Neural progenitor cell (in vitro differentiated cells): ENCODE measurements around the gene KRTAP4-4. TPM values are rescaled to one million over a fixed set of nuclear protein-coding genes. Genes with fewer than 3 reads are reported as not detected.

Experiments
- DNase-seq: peaks from one replicate; pipeline ENCODE4 v3.0.0-alpha.2; 2016; ENCODE audit warnings: low spot score
- H2AFZ ChIP-seq: fragments of 200-600 bp; sonication (generic); replicated peaks from 2 replicates; pipeline ENCODE4 v1.6.1; 2016; ENCODE audit warnings: antibody characterized with exemption
- H3F3A ChIP-seq: fragments of 200-600 bp; sonication (generic); 2 replicates; pipeline ENCODE4 v1.6.1; 2016; ENCODE audit warnings: antibody characterized with exemption, low read depth
- H3K27ac ChIP-seq: fragments of 200-600 bp; sonication (generic); 2 replicates; pipeline ENCODE4 v1.5.1; 2016; ENCODE audit warnings: mild to moderate bottlenecking
- H3K27me3 ChIP-seq: fragments of 200-600 bp; sonication (generic); 2 replicates; pipeline ENCODE4 v1.6.1; 2016; ENCODE audit warnings: mild to moderate bottlenecking, moderate library complexity
- H3K36me3 ChIP-seq: fragments of 200-600 bp; sonication (generic); 2 replicates; pipeline ENCODE4 v1.5.1; 2016
- H3K4me1 ChIP-seq: fragments of 200-600 bp; sonication (generic); 2 replicates; pipeline ENCODE4 v1.6.1; 2016; ENCODE audit warnings: mixed run types
- H3K4me2 ChIP-seq: fragments of 200-600 bp; sonication (generic); 2 replicates; pipeline ENCODE4 v1.6.1; 2016
- H3K4me3 ChIP-seq: fragments of 200-600 bp; sonication (generic); 2 replicates; pipeline ENCODE4 v1.5.1; 2016
- H3K79me2 ChIP-seq: fragments of 200-600 bp; sonication (generic); 2 replicates; pipeline ENCODE4 v1.6.1; 2016; ENCODE audit warnings: low read depth
- H3K9ac ChIP-seq: fragments of 200-600 bp; sonication (generic); 2 replicates; pipeline ENCODE4 v1.6.1; 2016
- H3K9me3 ChIP-seq: fragments of 200-600 bp; sonication (generic); 2 replicates; pipeline ENCODE4 v1.5.1; 2016; ENCODE audit warnings: low read depth
- H4K20me1 ChIP-seq: fragments of 200-600 bp; sonication (generic); 2 replicates; pipeline ENCODE4 v1.6.1; 2016; ENCODE audit warnings: low read depth
- H3K27ac Mint-ChIP-seq: 3 replicates; pipeline ENCODE4 v1.8.0; 2021; ENCODE audit warnings: mixed read lengths
- H3K27me3 Mint-ChIP-seq: 2 replicates; pipeline ENCODE4 v1.8.0; 2022; ENCODE audit warnings: low read depth, mild to moderate bottlenecking, inconsistent platforms, moderate library complexity, mixed read lengths; ENCODE audit not compliant: insufficient read depth
- H3K36me3 Mint-ChIP-seq: 3 replicates; pipeline ENCODE4 v1.8.0; 2021; ENCODE audit warnings: mixed read lengths
- H3K4me1 Mint-ChIP-seq: 3 replicates; pipeline ENCODE4 v1.8.0; 2021; ENCODE audit warnings: mixed read lengths
- H3K4me3 Mint-ChIP-seq: 3 replicates; pipeline ENCODE4 v1.8.0; 2021; ENCODE audit warnings: mild to moderate bottlenecking, moderate library complexity, mixed read lengths
- H3K9me3 Mint-ChIP-seq: 3 replicates; pipeline ENCODE4 v1.8.0; 2020; ENCODE audit warnings: mixed read lengths
- EZH2 ChIP-seq: fragments of 200-600 bp; sonication (generic); IDR thresholded peaks from 2 replicates; pipeline ENCODE4 v1.6.1; 2017; ENCODE audit warnings: antibody characterized with exemption, mild to moderate bottlenecking, moderate library complexity
- EZH2phosphoT487 ChIP-seq: fragments of 200-600 bp; sonication (generic); IDR thresholded peaks from 2 replicates; pipeline ENCODE4 v1.6.1; 2017; ENCODE audit warnings: antibody characterized with exemption
- total RNA-seq: library from RNA; depleted of rRNA; stranded (reverse); fragments of >200 nt; gene quantifications from 2 replicates; pipeline ENCODE4 v1.2.3, GENCODE V29; 2015; ENCODE audit warnings: low replicate concordance
- TF ChIP-seq, protein P1 (sequence below): fragments of 200-600 bp; sonication (generic); IDR thresholded peaks from 2 replicates; pipeline ENCODE4 v1.5.1; 2017; ENCODE audit warnings: antibody characterized with exemption, mild to moderate bottlenecking

Gene KRTAP4-4
- total RNA-seq, 1 donor from 2014 or later: not detected

DNA sequence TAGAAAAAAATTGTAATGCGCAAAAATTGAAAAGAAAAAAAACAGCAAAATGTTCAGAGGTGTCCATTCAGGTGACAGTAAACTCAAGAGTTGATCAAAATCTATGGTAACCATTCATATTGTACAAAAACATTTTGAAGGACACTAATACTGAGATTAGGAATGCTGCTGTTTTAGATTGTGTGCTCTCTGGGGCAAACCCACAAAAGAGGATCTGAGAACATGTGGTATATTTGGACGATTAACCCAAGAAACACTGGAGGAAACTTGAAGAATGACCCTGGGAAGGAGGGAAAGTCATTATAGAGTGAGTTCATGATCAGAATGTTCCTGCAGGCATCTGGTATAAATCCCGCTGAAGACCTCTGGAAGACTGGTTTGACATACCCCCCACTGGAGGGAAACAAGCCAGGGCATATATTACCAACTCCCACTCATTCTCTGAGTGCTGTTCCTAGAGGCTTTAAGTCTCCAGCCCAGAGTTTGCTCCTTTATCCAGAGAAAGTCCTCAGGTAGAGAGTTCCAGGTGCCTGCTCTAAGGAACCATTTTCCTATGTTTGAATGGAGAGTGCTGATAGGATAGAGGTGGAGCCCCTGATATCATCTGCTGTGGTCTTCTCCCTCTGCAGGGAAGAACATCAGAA, 16.3 kb upstream of the KRTAP4-4 start:
- no peaks in the 10 kb centered on the region for H3K27me3 Mint-ChIP-seq
- H3K4me3 ChIP-seq: no peak overlapping the region
- H3K4me2 ChIP-seq: no peak overlapping the region
- H3K4me3 Mint-ChIP-seq: no peak overlapping the region
- no peaks in the 10 kb centered on the region for H3K4me1 Mint-ChIP-seq
- no peaks in the 10 kb centered on the region for H3K4me1 ChIP-seq
- no peak for DNase-seq
- H2AFZ ChIP-seq: no peak overlapping the region
- no peak overlapping the region for H3K27ac Mint-ChIP-seq
- TF ChIP-seq EZH2phosphoT487 (no peak), EZH2 (no peak)
- TF ChIP-seq, protein P1, sequence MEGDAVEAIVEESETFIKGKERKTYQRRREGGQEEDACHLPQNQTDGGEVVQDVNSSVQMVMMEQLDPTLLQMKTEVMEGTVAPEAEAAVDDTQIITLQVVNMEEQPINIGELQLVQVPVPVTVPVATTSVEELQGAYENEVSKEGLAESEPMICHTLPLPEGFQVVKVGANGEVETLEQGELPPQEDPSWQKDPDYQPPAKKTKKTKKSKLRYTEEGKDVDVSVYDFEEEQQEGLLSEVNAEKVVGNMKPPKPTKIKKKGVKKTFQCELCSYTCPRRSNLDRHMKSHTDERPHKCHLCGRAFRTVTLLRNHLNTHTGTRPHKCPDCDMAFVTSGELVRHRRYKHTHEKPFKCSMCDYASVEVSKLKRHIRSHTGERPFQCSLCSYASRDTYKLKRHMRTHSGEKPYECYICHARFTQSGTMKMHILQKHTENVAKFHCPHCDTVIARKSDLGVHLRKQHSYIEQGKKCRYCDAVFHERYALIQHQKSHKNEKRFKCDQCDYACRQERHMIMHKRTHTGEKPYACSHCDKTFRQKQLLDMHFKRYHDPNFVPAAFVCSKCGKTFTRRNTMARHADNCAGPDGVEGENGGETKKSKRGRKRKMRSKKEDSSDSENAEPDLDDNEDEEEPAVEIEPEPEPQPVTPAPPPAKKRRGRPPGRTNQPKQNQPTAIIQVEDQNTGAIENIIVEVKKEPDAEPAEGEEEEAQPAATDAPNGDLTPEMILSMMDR: no peak
- no peaks in the 10 kb centered on the region for H3K9me3 Mint-ChIP-seq
- H3K9ac ChIP-seq: no peak overlapping the region
- H3K36me3 ChIP-seq: no peaks in the 10 kb centered on the region
- H3K9me3 ChIP-seq: no peaks in the 10 kb centered on the region
- no peaks in the 10 kb centered on the region for H3F3A ChIP-seq
- no peaks in the 10 kb centered on the region for H3K79me2 ChIP-seq
- no peaks in the 10 kb centered on the region for H4K20me1 ChIP-seq
- H3K27me3 ChIP-seq: no peaks in the 10 kb centered on the region
- H3K27ac ChIP-seq: no peak overlapping the region
- H3K36me3 Mint-ChIP-seq: no peaks in the 10 kb centered on the region

DNA sequence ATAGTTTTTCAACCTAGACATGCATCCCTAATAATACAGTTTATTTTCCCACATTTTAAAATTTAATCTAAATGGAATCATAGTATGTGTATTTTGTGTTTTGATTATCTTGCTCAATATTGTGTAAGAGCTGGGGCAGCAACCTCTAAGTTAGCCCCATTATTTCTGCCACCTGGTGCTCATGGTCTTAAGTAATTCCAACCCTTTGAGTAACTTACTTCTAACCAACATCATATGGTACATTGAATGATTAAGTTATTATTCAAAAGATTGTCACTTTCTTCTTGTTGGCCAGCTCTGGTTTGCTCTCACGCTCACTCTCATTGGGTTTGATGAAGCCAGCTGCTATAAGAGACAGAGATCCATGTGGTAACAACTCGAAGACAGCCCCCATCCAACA, 11.3 kb upstream of the KRTAP4-4 start:
- Histone ChIP-seq H3K9me3 (no peaks in the 10 kb centered on the region), H3K4me2 (no peak overlapping the region), H3K27me3 (no peaks in the 10 kb centered on the region), H3K27ac (no peak overlapping the region), H3F3A (no peaks in the 10 kb centered on the region), H2AFZ (no peak overlapping the region), H3K36me3 (no peaks in the 10 kb centered on the region), H3K9ac (no peak overlapping the region), H3K4me1 (no peaks in the 10 kb centered on the region), H4K20me1 (no peaks in the 10 kb centered on the region), H3K79me2 (no peaks in the 10 kb centered on the region), H3K4me3 (no peak overlapping the region)
- Mint-ChIP-seq H3K27me3 (no peaks in the 10 kb centered on the region), H3K36me3 (no peaks in the 10 kb centered on the region), H3K27ac (no peak overlapping the region), H3K4me3 (no peak overlapping the region), H3K9me3 (no peaks in the 10 kb centered on the region), H3K4me1 (peaks cover 3% of the 10 kb centered on the region)
- TF ChIP-seq EZH2: no peak
- TF ChIP-seq EZH2phosphoT487: no peak
- TF ChIP-seq, protein P1: no peak
- DNase-seq: no peak

DNA sequence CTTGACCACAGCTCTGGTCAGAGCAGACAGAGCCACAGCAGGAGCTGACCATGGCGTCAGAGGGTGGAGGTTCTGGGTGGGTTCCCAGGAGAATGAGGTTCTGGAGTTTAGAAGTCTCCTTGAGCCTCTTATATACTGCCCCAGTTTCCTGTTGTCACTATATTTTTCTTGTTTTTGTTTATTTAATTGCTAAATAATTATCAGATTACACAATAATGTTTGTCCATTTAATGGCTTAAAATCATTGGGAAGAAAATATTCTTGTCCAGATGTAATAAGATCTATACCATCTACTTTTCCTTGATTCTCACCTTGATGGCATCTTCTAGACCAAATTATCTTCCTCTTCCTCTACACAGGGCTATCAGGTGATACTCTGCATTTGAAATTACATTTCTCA, 7.6 kb upstream of the KRTAP4-4 start, which contains the start of gene KRTAP4-3:
KRTAP4-3 (minus strand) TSS at position 101 of the 400 bp plus-strand sequence; CDS start at position 52, 49 bp downstream.
- TF ChIP-seq EZH2phosphoT487 (no peak), EZH2 (no peak)
- TF ChIP-seq, protein P1: no peak
- H4K20me1 ChIP-seq: no peaks in the 10 kb centered on the region
- DNase-seq: no peak
- H3K27me3 Mint-ChIP-seq: no peaks in the 10 kb centered on the region
- no peaks in the 10 kb centered on the region for H3K9me3 ChIP-seq
- no peaks in the 10 kb centered on the region for H3K9me3 Mint-ChIP-seq
- no peak within 1 kb of the TSS for H3K4me3 ChIP-seq
- no peak within 1 kb of the TSS for H2AFZ ChIP-seq
- no peak within 1 kb of the TSS for H3K27ac ChIP-seq
- H3K9ac ChIP-seq: no peak within 1 kb of the TSS
- H3K79me2 ChIP-seq: no peaks in the 10 kb centered on the region
- H3K4me1 ChIP-seq: no peaks in the 10 kb centered on the region
- H3K4me3 Mint-ChIP-seq: no peak within 1 kb of the TSS
- no peaks in the 10 kb centered on the region for H3K27me3 ChIP-seq
- H3K36me3 ChIP-seq: no peaks in the 10 kb centered on the region
- H3F3A ChIP-seq: no peaks in the 10 kb centered on the region
- H3K4me1 Mint-ChIP-seq: peaks cover 3% of the 10 kb centered on the region
- no peak within 1 kb of the TSS for H3K4me2 ChIP-seq
- no peaks in the 10 kb centered on the region for H3K36me3 Mint-ChIP-seq
- no peak within 1 kb of the TSS for H3K27ac Mint-ChIP-seq
